Measurements from ENCODE around the gene CHD9.

The CHD9 gene

DNA sequence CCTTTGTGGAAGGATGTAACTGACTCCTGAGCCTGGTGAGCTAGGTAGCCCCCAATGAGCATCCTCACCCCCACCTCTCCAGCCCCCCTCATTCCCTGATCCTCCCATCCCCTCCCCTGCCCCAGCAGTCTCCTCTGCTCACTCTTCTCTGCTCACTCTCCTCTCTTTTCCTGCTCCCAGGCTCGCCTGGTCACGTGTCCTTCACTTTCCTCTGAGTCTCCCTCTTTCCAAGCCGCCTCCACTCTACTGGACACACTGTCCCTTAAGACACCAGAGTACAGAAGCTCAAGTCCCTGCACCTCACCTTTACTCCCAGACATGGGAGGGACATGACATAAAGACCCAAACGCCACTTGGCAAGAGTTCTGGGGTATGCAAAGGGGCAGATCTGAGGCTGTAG, 303.2 kb downstream of the CHD9 start:
- DNase-seq (ENCODE audit: low read depth in 2 of 2), result no peak

DNA sequence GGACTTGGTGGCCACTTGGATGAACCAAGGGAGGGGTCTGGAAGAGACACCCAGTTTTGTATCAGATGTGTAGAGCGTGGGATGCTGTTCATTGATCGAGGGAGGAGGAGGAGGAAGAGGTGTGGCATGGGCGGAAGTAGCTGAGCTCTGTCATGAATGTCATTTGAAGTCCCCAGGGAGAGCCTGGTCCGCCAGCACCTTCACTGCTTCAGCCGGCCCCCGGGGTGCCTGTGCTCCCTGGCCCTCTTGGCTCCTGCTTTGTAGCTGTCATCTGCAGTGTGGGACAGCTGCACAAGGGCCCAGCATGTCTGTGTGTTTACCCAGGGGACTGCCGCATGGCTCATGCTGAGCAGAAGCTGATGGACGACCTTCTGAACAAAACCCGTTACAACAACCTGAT, 304.1 kb downstream of the CHD9 start:
- DNase-seq (ENCODE audit: low read depth in 2 of 2), result no peak

DNA sequence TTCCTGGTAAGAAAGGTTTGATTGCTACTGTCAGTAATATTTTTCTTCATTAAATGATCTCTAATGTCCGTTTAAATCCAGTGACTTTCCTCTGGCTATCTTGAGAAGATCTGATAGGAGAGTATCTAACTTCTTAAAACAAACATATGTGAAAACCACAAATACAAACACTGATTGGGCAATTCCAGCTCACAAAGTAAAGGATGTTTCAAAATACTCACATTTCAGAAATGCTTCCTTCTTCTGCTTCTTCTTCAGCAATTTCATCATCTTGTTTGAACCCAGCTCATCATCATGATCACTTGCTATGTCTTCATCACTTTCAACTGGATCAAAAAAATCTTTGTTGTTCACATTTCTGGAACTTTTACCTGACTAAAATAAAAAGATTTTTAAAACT, 315.1 kb downstream of the CHD9 start:
- no peak for DNase-seq (ENCODE audit: low read depth in 2 of 2)

DNA sequence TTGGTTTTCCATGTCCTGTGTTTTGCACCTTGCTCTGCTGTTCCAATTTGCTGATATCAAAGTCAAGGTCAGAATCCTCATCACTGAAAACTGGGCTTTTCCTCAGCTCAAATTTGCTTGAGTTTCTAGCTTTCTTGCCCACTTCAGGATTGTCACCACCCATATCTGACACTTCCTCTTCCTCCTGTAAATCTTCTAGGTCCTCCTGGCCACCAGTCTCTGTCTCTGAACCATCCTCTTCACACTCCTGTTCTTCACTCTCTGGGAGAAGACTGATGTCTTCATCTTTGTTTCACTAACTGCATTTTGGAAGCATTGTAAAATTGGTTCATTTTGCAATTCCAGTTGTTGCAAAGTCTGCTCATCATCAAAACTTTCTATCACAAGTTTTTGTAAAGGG, 316.0 kb downstream of the CHD9 start:
- DNase-seq (ENCODE audit: low read depth in 2 of 2), result no peak

DNA sequence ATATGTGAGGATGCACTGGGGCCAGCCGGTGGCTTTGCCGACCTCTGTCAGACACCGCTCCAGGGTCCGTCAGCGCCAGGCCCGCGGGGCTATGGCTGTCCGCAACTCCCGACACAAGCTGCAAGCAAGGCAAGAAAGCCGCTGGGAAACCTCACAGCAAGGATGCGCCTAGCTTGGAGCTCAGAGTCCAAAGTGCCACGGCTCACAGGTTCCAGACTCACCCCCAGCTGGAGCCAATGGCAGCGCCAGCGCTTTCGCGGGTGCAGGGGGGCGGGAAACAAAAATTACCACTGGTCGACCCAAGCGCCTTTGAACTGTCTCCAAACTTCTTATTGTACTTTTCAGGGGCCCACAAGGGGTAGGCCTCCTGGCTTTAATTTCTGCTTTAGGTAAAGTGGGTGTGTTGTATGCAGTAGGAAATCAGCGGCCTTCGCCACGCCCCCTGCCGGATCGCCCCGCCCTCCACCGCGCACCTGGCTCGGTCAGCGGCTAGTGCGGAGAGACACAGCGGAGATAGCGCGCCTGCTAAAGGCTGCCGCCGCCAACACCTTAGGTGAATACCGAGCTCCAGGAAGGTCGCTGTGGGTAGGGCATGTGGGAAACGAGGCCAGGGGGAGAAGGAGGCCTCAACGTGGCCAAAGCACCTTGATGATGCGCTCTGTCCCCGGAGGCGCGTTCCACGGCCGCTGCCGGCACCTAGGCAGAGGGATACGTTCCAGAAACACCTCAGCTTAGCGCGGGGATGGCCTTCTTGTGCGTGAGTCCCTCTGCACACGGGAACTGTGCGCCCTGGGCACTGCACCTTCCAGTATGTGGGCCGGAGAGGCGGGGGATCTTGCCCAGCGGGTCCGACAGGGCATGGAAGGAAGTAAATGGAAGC, 318.4 kb downstream of the CHD9 start:
- peak; percentile 49 to 73 for DNase-seq (ENCODE audit: low read depth in 2 of 2)

DNA sequence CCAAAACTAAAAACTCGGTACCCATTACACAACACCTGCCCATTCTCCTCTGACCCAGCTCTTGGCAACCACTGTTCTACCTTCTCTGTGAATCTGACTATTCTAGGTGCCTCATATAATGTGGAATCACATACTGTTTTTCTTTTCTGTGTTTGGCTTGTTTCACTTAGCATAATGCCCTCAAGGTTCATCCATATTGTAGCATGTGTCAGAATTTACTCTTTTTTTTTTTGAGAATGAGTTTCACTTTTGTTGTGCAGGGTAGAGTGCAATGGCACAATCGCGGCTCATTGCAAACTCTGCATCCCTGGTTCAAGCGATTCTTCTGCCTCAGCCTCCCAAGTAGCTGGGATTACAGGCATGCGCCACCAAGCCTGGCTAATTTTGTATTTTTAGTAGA, 320.0 kb downstream of the CHD9 start:
- no peak for DNase-seq (ENCODE audit: low read depth in 2 of 2)

DNA sequence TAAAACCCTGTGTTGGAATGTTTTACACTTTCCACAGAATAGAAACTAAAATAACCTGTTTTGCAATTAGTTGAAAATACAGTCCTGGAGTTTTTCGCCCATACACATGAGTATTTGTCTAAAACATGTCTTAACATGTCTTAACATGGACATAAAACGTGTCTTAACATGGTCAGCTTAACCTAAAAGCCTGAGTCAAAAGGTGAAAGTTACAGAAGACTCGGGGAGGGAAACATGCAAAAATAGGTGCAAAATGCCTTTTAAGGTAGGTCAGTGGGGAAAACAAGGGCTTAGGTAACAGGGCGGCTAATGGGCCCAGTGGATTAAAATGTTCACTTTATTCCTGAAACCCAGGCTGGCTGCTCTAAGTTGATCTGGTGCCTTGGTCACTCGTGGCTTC, 323.3 kb downstream of the CHD9 start:
- DNase-seq (ENCODE audit: low read depth in 2 of 2), result no peak
